WTC11 (cell line): Measurements from ENCODE around the gene AQP1. TPM values are rescaled to one million over a fixed set of nuclear protein-coding genes. Genes with fewer than 3 reads are reported as not detected.

Experiments
- ATAC-seq: fragments of 200-7000 bp; cut with Tn5 transposase; 2 replicates; pipeline ENCODE4 v1.10.0; 2021; ENCODE audit warnings: mild to moderate bottlenecking, moderate library complexity
- CTCF ChIA-PET: fragments of 300-600 bp; sonication (Branson Sonifier 250); formaldehyde crosslinking; loops from one replicate; lab custom pipeline; 2021; ENCODE audit warnings: antibody characterized with exemption; lab: Charles Lee
- POLR2A ChIA-PET: fragments of 350-600 bp; sonication (Branson Sonifier 250); formaldehyde crosslinking; loops from one replicate; lab custom pipeline; 2021; ENCODE audit warnings: antibody characterized with exemption; lab: Charles Lee
- DNase-seq: peaks from one replicate; pipeline ENCODE4 v3.0.0; 2021; ENCODE audit warnings: low spot score
- H3K27ac Mint-ChIP-seq: 2 replicates; pipeline ENCODE4 v1.8.0; 2021; ENCODE audit warnings: mixed read lengths
- H3K27me3 Mint-ChIP-seq: 2 replicates; pipeline ENCODE4 v1.8.0; 2021; ENCODE audit warnings: low read depth, mild to moderate bottlenecking, moderate library complexity, mixed read lengths
- H3K36me3 Mint-ChIP-seq: 2 replicates; pipeline ENCODE4 v1.8.0; 2021; ENCODE audit warnings: mixed read lengths
- H3K4me1 Mint-ChIP-seq: 2 replicates; pipeline ENCODE4 v1.8.0; 2022; ENCODE audit warnings: mixed read lengths
- H3K4me3 Mint-ChIP-seq: 2 replicates; pipeline ENCODE4 v1.8.0; 2021; ENCODE audit warnings: mild to moderate bottlenecking, moderate library complexity, mixed read lengths
- H3K9me3 Mint-ChIP-seq: 2 replicates; pipeline ENCODE4 v1.8.0; 2021; ENCODE audit warnings: mixed read lengths
- CTCF ChIP-seq: fragments of 200-600 bp; IDR thresholded peaks from 2 replicates; pipeline ENCODE4 v1.8.0; 2022; ENCODE audit warnings: antibody characterized with exemption
- EMX1 ChIP-seq: fragments of 250-450 bp; sonication (Bioruptor Pico); IDR thresholded peaks from 2 replicates; pipeline ENCODE4 v1.8.0; 2021; ENCODE audit warnings: mild to moderate bottlenecking
- ERG ChIP-seq: fragments of 250-450 bp; sonication (Bioruptor Pico); IDR thresholded peaks from 2 replicates; pipeline ENCODE4 v1.8.0; 2021; ENCODE audit warnings: mild to moderate bottlenecking
- ESRRA ChIP-seq: sonication (generic); formaldehyde crosslinking; IDR thresholded peaks from 2 replicates; pipeline ENCODE4 v1.8.1; 2022; ENCODE audit warnings: mild to moderate bottlenecking, missing genetic modification reagents, borderline replicate concordance
- FOXJ3 ChIP-seq: sonication (generic); formaldehyde crosslinking; IDR thresholded peaks from 2 replicates; pipeline ENCODE4 v1.9.0; 2021; ENCODE audit warnings: missing genetic modification reagents, mild to moderate bottlenecking, borderline replicate concordance
- MYBL2 ChIP-seq: sonication (generic); formaldehyde crosslinking; IDR thresholded peaks from 2 replicates; pipeline ENCODE4 v1.8.1; 2023; ENCODE audit warnings: mild to moderate bottlenecking, moderate library complexity, missing genetic modification reagents
- NFATC4 ChIP-seq: fragments of 250-450 bp; sonication (Bioruptor Pico); IDR thresholded peaks from 2 replicates; pipeline ENCODE4 v1.9.0; 2021; ENCODE audit warnings: mild to moderate bottlenecking
- NR1H2 ChIP-seq: sonication (generic); formaldehyde crosslinking; IDR thresholded peaks from 2 replicates; pipeline ENCODE4 v1.9.0; 2021; ENCODE audit warnings: mild to moderate bottlenecking, moderate library complexity, missing genetic modification reagents
- NR3C1 ChIP-seq: sonication (generic); formaldehyde crosslinking; conservative IDR thresholded peaks from 2 replicates; pipeline ENCODE4 v1.8.1; 2023; ENCODE audit warnings: low read depth, mild to moderate bottlenecking, missing genetic modification reagents
- SP1 ChIP-seq: sonication (generic); formaldehyde crosslinking; conservative IDR thresholded peaks from 2 replicates; pipeline ENCODE4 v1.8.1; 2022; ENCODE audit warnings: missing genetic modification reagents
- ZNF219 ChIP-seq: sonication (generic); formaldehyde crosslinking; IDR thresholded peaks from 2 replicates; pipeline ENCODE4 v1.8.0; 2023; ENCODE audit warnings: missing genetic modification reagents, mild to moderate bottlenecking, borderline replicate concordance
- ZNF232 ChIP-seq: sonication (generic); formaldehyde crosslinking; IDR thresholded peaks from 2 replicates; pipeline ENCODE4 v1.8.0; 2022; ENCODE audit warnings: mild to moderate bottlenecking, missing genetic modification reagents
- ZNF671 ChIP-seq: fragments of 250-450 bp; sonication (Bioruptor Pico); IDR thresholded peaks from 2 replicates; pipeline ENCODE4 v1.8.0; 2021; ENCODE audit warnings: mild to moderate bottlenecking
- total RNA-seq: library from RNA; stranded (reverse); gene quantifications from 3 replicates; pipeline ENCODE4 v1.2.3, GENCODE V29; 2021
- TF ChIP-seq, protein P1 (sequence below): fragments of 250-450 bp; sonication (Bioruptor Pico); IDR thresholded peaks from 2 replicates; pipeline ENCODE4 v1.9.0; 2021; ENCODE audit warnings: mild to moderate bottlenecking, borderline replicate concordance
- TF ChIP-seq, protein P2 (sequence below): fragments of 250-450 bp; sonication (Bioruptor Pico); IDR thresholded peaks from 2 replicates; pipeline ENCODE4 v1.9.0; 2021; ENCODE audit warnings: mild to moderate bottlenecking
- TF ChIP-seq, protein P3 (sequence below): sonication (generic); formaldehyde crosslinking; conservative IDR thresholded peaks from 2 replicates; pipeline ENCODE4 v1.8.1; 2023; ENCODE audit warnings: mild to moderate bottlenecking, low read depth, missing genetic modification reagents, moderate library complexity

Gene AQP1
- total RNA-seq, 1 experiment from 2014 or later, result 0.81 TPM

DNA sequence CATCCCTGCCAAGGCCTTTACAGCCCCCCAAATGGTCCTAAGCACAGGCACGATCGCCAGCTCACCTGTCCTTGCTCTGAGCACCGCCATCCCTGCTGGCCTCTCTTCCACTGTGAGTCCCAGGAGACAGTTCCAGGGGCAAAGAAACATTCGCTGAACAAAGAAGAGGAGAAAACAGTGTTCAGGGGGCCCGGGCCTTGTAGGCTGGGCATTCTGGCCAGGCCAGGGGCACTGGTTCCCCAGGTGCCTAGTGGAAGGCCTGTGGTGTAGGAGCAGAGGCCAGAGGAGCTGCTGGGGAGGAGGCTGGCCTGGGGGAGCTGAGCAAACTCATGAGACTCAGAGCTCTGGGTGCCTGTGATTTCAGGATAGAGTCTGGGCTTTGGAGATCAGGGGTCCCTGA, 22.6 kb downstream of the AQP1 start (continued):
- TF ChIP-seq CTCF (no peak), ZNF219 (no peak)

- ChIA-PET POLR2A (no interaction called here), CTCF (interaction anchor here (0.9 to 2.3 kb wide), 8 partner anchors 27 to 194 kb away, joined by 3 to 13 read pairs (median 4); partner anchors contain the start of gene MINDY4)
Measured at GRCh38 chr7:30934732-30935568, 23.3 kb downstream of the AQP1 start.

More at GRCh38 chr7:30934732-30935568, 23.3 kb downstream of the AQP1 start:
- Mint-ChIP-seq H3K9me3 (no peaks in the 10 kb centered on the region), H3K4me3 (no peak overlapping the region), H3K27ac (no peak overlapping the region), H3K27me3 (peaks cover 9% of the 10 kb centered on the region), H3K36me3 (no peaks in the 10 kb centered on the region), H3K4me1 (0 out of 2 replicates have a peak, but pooled peaks cover 4% of the 10 kb centered on the region)
- no peak for DNase-seq
- no peak for TF ChIP-seq NR3C1 (CRISPR knock-in tag)
- TF ChIP-seq, protein P1, sequence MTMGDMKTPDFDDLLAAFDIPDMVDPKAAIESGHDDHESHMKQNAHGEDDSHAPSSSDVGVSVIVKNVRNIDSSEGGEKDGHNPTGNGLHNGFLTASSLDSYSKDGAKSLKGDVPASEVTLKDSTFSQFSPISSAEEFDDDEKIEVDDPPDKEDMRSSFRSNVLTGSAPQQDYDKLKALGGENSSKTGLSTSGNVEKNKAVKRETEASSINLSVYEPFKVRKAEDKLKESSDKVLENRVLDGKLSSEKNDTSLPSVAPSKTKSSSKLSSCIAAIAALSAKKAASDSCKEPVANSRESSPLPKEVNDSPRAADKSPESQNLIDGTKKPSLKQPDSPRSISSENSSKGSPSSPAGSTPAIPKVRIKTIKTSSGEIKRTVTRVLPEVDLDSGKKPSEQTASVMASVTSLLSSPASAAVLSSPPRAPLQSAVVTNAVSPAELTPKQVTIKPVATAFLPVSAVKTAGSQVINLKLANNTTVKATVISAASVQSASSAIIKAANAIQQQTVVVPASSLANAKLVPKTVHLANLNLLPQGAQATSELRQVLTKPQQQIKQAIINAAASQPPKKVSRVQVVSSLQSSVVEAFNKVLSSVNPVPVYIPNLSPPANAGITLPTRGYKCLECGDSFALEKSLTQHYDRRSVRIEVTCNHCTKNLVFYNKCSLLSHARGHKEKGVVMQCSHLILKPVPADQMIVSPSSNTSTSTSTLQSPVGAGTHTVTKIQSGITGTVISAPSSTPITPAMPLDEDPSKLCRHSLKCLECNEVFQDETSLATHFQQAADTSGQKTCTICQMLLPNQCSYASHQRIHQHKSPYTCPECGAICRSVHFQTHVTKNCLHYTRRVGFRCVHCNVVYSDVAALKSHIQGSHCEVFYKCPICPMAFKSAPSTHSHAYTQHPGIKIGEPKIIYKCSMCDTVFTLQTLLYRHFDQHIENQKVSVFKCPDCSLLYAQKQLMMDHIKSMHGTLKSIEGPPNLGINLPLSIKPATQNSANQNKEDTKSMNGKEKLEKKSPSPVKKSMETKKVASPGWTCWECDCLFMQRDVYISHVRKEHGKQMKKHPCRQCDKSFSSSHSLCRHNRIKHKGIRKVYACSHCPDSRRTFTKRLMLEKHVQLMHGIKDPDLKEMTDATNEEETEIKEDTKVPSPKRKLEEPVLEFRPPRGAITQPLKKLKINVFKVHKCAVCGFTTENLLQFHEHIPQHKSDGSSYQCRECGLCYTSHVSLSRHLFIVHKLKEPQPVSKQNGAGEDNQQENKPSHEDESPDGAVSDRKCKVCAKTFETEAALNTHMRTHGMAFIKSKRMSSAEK (CRISPR knock-in tag), result no peak
- TF ChIP-seq ERG, result no peak
- TF ChIP-seq SP1 (CRISPR knock-in tag), result no peak
- no peak for TF ChIP-seq NFATC4 (CRISPR knock-in tag)
- no peak for TF ChIP-seq MYBL2 (CRISPR knock-in tag)
- no peak for TF ChIP-seq FOXJ3
- TF ChIP-seq ZNF232, result no peak
- TF ChIP-seq, protein P2, sequence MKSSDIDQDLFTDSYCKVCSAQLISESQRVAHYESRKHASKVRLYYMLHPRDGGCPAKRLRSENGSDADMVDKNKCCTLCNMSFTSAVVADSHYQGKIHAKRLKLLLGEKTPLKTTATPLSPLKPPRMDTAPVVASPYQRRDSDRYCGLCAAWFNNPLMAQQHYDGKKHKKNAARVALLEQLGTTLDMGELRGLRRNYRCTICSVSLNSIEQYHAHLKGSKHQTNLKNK, result no peak
- TF ChIP-seq NR1H2 (CRISPR knock-in tag), result no peak
- TF ChIP-seq, protein P3, sequence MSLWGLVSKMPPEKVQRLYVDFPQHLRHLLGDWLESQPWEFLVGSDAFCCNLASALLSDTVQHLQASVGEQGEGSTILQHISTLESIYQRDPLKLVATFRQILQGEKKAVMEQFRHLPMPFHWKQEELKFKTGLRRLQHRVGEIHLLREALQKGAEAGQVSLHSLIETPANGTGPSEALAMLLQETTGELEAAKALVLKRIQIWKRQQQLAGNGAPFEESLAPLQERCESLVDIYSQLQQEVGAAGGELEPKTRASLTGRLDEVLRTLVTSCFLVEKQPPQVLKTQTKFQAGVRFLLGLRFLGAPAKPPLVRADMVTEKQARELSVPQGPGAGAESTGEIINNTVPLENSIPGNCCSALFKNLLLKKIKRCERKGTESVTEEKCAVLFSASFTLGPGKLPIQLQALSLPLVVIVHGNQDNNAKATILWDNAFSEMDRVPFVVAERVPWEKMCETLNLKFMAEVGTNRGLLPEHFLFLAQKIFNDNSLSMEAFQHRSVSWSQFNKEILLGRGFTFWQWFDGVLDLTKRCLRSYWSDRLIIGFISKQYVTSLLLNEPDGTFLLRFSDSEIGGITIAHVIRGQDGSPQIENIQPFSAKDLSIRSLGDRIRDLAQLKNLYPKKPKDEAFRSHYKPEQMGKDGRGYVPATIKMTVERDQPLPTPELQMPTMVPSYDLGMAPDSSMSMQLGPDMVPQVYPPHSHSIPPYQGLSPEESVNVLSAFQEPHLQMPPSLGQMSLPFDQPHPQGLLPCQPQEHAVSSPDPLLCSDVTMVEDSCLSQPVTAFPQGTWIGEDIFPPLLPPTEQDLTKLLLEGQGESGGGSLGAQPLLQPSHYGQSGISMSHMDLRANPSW (CRISPR knock-in tag), result no peak
- no peak for TF ChIP-seq ZNF671 (CRISPR knock-in tag)
- TF ChIP-seq EMX1 (CRISPR knock-in tag), result no peak
- no peak for TF ChIP-seq ESRRA (CRISPR knock-in tag)
- ATAC-seq, result no peak
